ENCODE results near the gene NUTM1. TPM values are rescaled to one million over a fixed set of nuclear protein-coding genes. Genes with fewer than 3 reads are reported as not detected.

Gene NUTM1
- total RNA-seq, 1 donor from 2014 or later, result not detected

DNA sequence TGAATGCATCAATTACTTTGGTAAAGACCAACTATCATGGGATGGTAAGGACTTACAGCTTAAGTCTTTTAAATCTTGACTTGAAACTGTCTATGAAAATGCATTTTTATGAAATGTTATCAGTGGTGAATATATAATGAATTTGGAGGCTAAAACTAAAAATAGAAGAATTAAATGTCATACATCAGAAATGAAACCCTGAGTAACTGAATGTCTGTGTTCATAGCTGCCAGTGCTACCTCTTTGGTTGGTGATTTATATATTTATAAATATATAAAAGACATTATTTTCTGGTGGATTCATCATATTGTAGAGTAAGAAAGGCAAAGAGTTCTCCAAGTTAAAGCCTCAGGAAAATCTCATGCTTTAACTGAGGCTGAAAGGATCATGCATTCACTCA lies 17.7 kb upstream of the NUTM1 start:
- Histone ChIP-seq H3K4me3 (no peak overlapping the region), H3K4me1 (peaks cover 0 to 9% of the 10 kb centered on the region in 2 donors), H3K27ac (peak overlapping the region; percentile 49 to 60), H3K27me3 (no peaks in the 10 kb centered on the region), H3K9me3 (no peaks in the 10 kb centered on the region), H3K36me3 (no peaks in the 10 kb centered on the region)
- intact Hi-C loops (cut with DNase I), result no loop called here
- TF ChIP-seq, protein P1, sequence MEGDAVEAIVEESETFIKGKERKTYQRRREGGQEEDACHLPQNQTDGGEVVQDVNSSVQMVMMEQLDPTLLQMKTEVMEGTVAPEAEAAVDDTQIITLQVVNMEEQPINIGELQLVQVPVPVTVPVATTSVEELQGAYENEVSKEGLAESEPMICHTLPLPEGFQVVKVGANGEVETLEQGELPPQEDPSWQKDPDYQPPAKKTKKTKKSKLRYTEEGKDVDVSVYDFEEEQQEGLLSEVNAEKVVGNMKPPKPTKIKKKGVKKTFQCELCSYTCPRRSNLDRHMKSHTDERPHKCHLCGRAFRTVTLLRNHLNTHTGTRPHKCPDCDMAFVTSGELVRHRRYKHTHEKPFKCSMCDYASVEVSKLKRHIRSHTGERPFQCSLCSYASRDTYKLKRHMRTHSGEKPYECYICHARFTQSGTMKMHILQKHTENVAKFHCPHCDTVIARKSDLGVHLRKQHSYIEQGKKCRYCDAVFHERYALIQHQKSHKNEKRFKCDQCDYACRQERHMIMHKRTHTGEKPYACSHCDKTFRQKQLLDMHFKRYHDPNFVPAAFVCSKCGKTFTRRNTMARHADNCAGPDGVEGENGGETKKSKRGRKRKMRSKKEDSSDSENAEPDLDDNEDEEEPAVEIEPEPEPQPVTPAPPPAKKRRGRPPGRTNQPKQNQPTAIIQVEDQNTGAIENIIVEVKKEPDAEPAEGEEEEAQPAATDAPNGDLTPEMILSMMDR (IDR thresholded peaks at IDR 0.05), result no peak
- no peak for DNase-seq (ENCODE audit: low spot score in 2 of 2)

DNA sequence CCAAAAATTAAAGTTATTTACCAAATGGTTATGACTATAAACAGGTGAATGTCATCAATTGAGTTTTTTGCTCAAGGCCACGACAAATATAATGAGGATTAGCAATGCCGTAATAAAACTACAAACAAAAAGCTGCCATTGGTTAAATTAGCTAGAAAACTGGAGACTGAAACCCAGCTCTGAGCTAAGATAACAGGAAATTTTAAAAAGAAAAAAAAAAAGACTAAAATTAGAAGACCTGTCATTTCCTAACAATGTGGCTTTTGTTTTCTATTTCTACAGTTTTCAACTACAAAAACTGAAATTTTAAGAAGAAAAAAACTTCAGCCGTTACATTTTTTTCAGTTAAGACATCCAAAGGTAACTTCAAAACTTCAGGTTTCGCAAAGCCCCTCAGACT lies 15.2 kb upstream of the NUTM1 start:
- H3K4me1 ChIP-seq, result peaks cover 0 to 10% of the 10 kb centered on the region in 2 donors
- H3K9me3 ChIP-seq, result no peaks in the 10 kb centered on the region
- H3K4me3 ChIP-seq, result peak overlapping the region in 1 of 2 donors; percentile 26
- TF ChIP-seq, protein P1 (IDR thresholded peaks at IDR 0.05), result no peak
- peak overlapping the region; percentile 14 to 63 for H3K27ac ChIP-seq
- H3K27me3 ChIP-seq, result no peaks in the 10 kb centered on the region
- H3K36me3 ChIP-seq, result no peaks in the 10 kb centered on the region
- DNase-seq (ENCODE audit: low spot score in 2 of 2), result no peak
- intact Hi-C loops (cut with DNase I), result no loop called here

DNA sequence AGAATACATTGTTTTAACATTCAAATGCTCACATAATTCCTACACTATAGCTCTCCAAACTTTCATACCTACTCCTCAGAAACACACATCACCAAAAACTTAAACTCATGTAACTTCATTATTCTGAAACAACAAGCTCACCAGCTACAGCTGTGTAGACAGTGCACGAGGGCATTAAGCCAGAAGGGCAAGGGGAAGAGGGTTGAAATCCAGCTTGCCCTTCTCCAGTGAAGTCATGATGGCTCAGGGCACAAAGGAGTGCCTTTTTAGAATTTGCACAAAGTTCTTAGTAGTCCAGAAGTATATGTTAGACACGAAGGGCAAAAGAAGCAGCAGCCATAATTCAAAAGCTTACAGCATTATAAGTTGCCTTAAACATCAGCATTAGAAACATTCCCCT lies 14.1 kb upstream of the NUTM1 start:
- Histone ChIP-seq H3K27me3 (no peaks in the 10 kb centered on the region), H3K9me3 (no peaks in the 10 kb centered on the region), H3K36me3 (no peaks in the 10 kb centered on the region), H3K4me1 (peaks cover 0 to 17% of the 10 kb centered on the region in 2 donors), H3K4me3 (no peak overlapping the region), H3K27ac (peak overlapping the region; percentile 14 to 41)
- TF ChIP-seq, protein P1 (IDR thresholded peaks at IDR 0.05), result no peak
- DNase-seq (ENCODE audit: low spot score in 2 of 2), result no peak
- intact Hi-C loops (cut with DNase I), result no loop called here

DNA sequence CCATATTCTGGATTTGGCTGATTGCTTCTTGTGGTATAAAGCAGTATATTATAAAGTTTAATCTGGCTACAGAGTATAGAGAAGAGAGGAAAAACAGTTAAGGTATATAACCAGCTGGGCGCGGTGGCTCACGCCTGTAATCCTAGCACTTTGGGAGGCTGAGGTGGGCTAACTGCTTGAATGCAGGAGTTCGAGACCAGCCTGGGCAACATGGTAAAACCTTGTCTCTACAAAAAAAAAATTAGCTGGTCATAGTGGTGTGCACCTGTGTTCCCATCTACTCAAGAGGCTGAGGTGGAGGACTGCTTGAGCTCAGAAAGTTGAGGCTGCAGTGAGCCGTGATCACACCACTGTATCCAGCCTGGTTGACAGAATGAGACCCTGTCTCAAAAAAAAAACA lies 12.8 kb upstream of the NUTM1 start:
- Histone ChIP-seq H3K27me3 (no peaks in the 10 kb centered on the region), H3K4me1 (peaks cover 0 to 20% of the 10 kb centered on the region in 2 donors), H3K4me3 (no peak overlapping the region), H3K27ac (no peak overlapping the region), H3K9me3 (no peaks in the 10 kb centered on the region), H3K36me3 (no peaks in the 10 kb centered on the region)
- no peak for DNase-seq (ENCODE audit: low spot score in 2 of 2)
- TF ChIP-seq, protein P1 (IDR thresholded peaks at IDR 0.05), result no peak
- intact Hi-C loops (cut with DNase I), result no loop called here

DNA sequence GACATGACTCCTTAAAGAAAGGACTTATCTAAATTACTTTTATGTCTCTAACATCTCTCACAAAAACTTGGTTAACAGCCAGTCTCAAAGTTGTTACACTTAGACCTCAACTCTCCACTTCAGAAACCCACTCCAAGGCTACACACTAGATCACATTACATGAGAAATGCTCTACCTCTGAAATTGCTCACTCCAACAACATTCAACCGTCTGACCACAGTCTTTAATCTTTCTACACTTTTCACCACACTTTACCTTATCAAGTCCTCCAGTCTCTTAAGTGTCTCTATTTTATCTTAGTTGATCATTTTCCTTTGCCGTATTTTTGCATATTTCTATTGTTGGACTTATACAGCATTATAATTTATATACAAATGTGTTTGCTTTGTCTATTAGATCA lies 11.3 kb upstream of the NUTM1 start:
- intact Hi-C loops (cut with DNase I), result no loop called here
- no peaks in the 10 kb centered on the region for H3K27me3 ChIP-seq
- H3K4me3 ChIP-seq, result no peak overlapping the region
- TF ChIP-seq, protein P1 (IDR thresholded peaks at IDR 0.05), result no peak
- no peak for DNase-seq (ENCODE audit: low spot score in 2 of 2)
- H3K36me3 ChIP-seq, result no peaks in the 10 kb centered on the region
- H3K9me3 ChIP-seq, result no peaks in the 10 kb centered on the region
- no peak overlapping the region for H3K27ac ChIP-seq
- peaks cover 0 to 14% of the 10 kb centered on the region in 2 donors for H3K4me1 ChIP-seq

DNA sequence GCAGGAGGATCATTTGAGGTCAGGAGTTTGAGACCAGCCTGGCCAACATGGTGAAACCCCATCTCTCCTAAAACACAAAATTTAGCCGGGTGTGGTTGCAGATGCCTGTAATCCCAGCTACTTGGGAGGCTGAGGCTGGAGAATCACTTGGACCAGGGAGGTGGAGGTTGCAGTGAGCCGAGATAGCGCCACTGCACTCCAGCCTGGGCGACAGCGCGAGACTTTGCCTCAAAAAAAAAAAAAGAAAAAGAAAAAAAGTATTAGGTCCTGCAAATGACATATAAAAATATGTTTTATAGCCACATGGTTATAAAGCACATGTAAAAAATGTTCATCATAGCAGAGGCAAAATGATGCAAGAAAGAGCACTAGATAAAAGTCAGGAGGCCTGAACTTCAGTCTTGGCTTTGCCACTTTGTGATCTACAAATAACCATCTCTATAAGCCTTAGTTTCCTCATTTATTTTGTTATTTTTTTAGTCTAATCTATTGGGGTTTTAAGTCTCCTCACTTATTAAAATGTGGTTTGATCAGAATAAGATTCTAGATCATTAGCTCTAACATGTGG lies 10.5 kb upstream of the NUTM1 start:
- intact Hi-C loops (cut with DNase I), result no loop called here
- Histone ChIP-seq H3K4me1 (peaks cover 3 to 14% of the 10 kb centered on the region in 2 donors), H3K4me3 (no peak overlapping the region), H3K27ac (no peak overlapping the region), H3K9me3 (no peaks in the 10 kb centered on the region), H3K27me3 (no peaks in the 10 kb centered on the region), H3K36me3 (no peaks in the 10 kb centered on the region)
- DNase-seq (ENCODE audit: low spot score in 2 of 2), result no peak
- TF ChIP-seq, protein P1 (IDR thresholded peaks at IDR 0.05), result no peak

Data from ascending aorta (tissue), 2 donors.